H1 (cell line): ENCODE data around the gene ABCC2. TPM values are rescaled to one million over a fixed set of nuclear protein-coding genes. Genes with fewer than 3 reads are reported as not detected.

ENCODE experiments used
- CTCF ChIA-PET: fragments of 300-600 bp; sonication (Branson Sonifier 250); formaldehyde crosslinking; loops from one replicate; lab custom pipeline; 2021; ENCODE audit not compliant: partially characterized antibody; lab: Charles Lee
- POLR2A ChIA-PET: fragments of 300-600 bp; sonication (Branson Sonifier 250); formaldehyde crosslinking; loops from one replicate; lab custom pipeline; 2021; ENCODE audit warnings: inconsistent platforms; ENCODE audit not compliant: partially characterized antibody; lab: Charles Lee
- DNase-seq, 2 experiments: peaks; one replicate each; pipeline versions ENCODE4 v3.0.0 to v3.0.0-alpha.2; 2010 to 2022; ENCODE audit warnings: low spot score in 2 of 2, low read depth in 1 of 2, mixed read lengths in 1 of 2
- FAIRE-seq: peaks from 2 replicates; lab custom pipeline; 2011; peaks lifted over from hg19 to GRCh38; lab: Jason Lieb, UNC
- H2AFZ ChIP-seq: 2 replicates; pipeline ENCODE4 v1.8.1; 2012; ENCODE audit warnings: low read length, inconsistent platforms
- H2AK5ac ChIP-seq: 2 replicates; pipeline ENCODE4 v1.6.1; 2013; ENCODE audit warnings: low read depth, low read length
- H2BK120ac ChIP-seq: replicated peaks from 2 replicates; pipeline ENCODE3; 2013; ENCODE audit warnings: low read depth, low read length, inconsistent platforms
- H2BK12ac ChIP-seq: 2 replicates; pipeline ENCODE4 v1.6.1; 2013; ENCODE audit warnings: low read depth, low read length
- H2BK15ac ChIP-seq: 2 replicates; pipeline ENCODE4 v1.6.1; 2013; ENCODE audit warnings: low read length
- H2BK20ac ChIP-seq: 2 replicates; pipeline ENCODE4 v1.6.1; 2013; ENCODE audit warnings: low read length
- H2BK5ac ChIP-seq: 2 replicates; pipeline ENCODE4 v1.6.1; 2013; ENCODE audit warnings: low read depth, low read length
- H3K14ac ChIP-seq: 2 replicates; pipeline ENCODE4 v1.6.1; 2013; ENCODE audit warnings: inconsistent platforms; ENCODE audit not compliant: insufficient read length
- H3K18ac ChIP-seq: 2 replicates; pipeline ENCODE4 v1.6.1; 2013; ENCODE audit warnings: low read length; ENCODE audit errors: extremely low read depth
- H3K23ac ChIP-seq: 2 replicates; pipeline ENCODE4 v1.6.1; 2013; ENCODE audit warnings: inconsistent platforms; ENCODE audit not compliant: insufficient read length
- H3K23me2 ChIP-seq: 2 replicates; pipeline ENCODE4 v1.6.1; 2013; ENCODE audit warnings: low read depth, low read length
- H3K27ac ChIP-seq: 2 replicates; pipeline ENCODE4 v1.6.1; 2011; ENCODE audit warnings: low read depth, low read length, inconsistent platforms
- H3K27me3 ChIP-seq, 4 experiments: replicated peaks in 1 of 4; 1 replicate in 1 of 4; 2 replicates in 3 of 4; pipeline versions ENCODE4 v1.6.1 to v1.8.1; 2011 to 2013; ENCODE audit warnings: low read length in 3 of 4, mild to moderate bottlenecking in 3 of 4, inconsistent platforms in 2 of 4, mixed read lengths in 2 of 4, moderate library complexity in 1 of 4; ENCODE audit not compliant: control insufficient read depth in 3 of 4, insufficient read depth in 3 of 4; ENCODE audit errors: extremely low read depth in 1 of 4
- H3K36me3 ChIP-seq, 4 experiments: 2 replicates each; pipeline versions ENCODE4 v1.6.1 to v1.8.1; 2011 to 2013; ENCODE audit warnings: mild to moderate bottlenecking in 4 of 4, low read length in 3 of 4, moderate library complexity in 2 of 4, control low read depth in 1 of 4, inconsistent platforms in 1 of 4; ENCODE audit not compliant: insufficient read depth in 4 of 4, control insufficient read depth in 2 of 4
- H3K4ac ChIP-seq: replicated peaks from 2 replicates; pipeline ENCODE3; 2013; ENCODE audit warnings: low read length, low read depth, mixed read lengths, inconsistent platforms; ENCODE audit not compliant: insufficient read length
- H3K4me1 ChIP-seq, 4 experiments: replicated peaks in 1 of 4; 1 replicate in 1 of 4; 2 replicates in 3 of 4; pipeline versions ENCODE4 v1.6.1 to v1.8.1; 2011 to 2013; ENCODE audit warnings: low read length in 3 of 4, inconsistent platforms in 2 of 4, mixed read lengths in 1 of 4; ENCODE audit not compliant: insufficient read depth in 4 of 4, control insufficient read depth in 3 of 4
- H3K4me2 ChIP-seq, 2 experiments: 2 replicates each; pipeline versions ENCODE4 v1.6.1 to v1.8.1; 2011 to 2013; ENCODE audit warnings: low read depth in 2 of 2, low read length in 2 of 2, control low read depth in 1 of 2, inconsistent platforms in 1 of 2, mild to moderate bottlenecking in 1 of 2; ENCODE audit not compliant: insufficient read depth in 1 of 2
- H3K4me3 ChIP-seq, 4 experiments: fragments of 200-600, 300-600 bp in 1 of 4; sonication (generic), shearing (Covaris generic), sonication (Bioruptor Twin) in 1 of 4; 2 replicates each; pipeline versions ENCODE4 v1.5.1 to v1.8.1; 2011 to 2016; ENCODE audit warnings: low read length in 4 of 4, low read depth in 3 of 4, control low read depth in 2 of 4, inconsistent platforms in 2 of 4, mild to moderate bottlenecking in 2 of 4, mixed read lengths in 1 of 4, moderate library complexity in 1 of 4; ENCODE audit not compliant: insufficient read depth in 2 of 4; ENCODE audit errors: extremely low read depth in 1 of 4
- H3K56ac ChIP-seq: replicated peaks from 2 replicates; pipeline ENCODE3; 2013; ENCODE audit warnings: low read depth, mild to moderate bottlenecking, mixed read lengths, low read length, inconsistent platforms; ENCODE audit not compliant: insufficient read length
- H3K79me1 ChIP-seq: 2 replicates; pipeline ENCODE4 v1.6.1; 2013; ENCODE audit warnings: low read depth, low read length, control low read depth
- H3K79me2 ChIP-seq, 2 experiments: 2 replicates each; pipeline versions ENCODE4 v1.6.1 to v1.8.1; 2012 to 2013; ENCODE audit warnings: low read length in 2 of 2, mild to moderate bottlenecking in 2 of 2, inconsistent platforms in 1 of 2; ENCODE audit not compliant: insufficient read depth in 2 of 2, control insufficient read depth in 1 of 2
- H3K9ac ChIP-seq, 4 experiments: replicated peaks in 1 of 4; 1 replicate in 1 of 4; 2 replicates in 3 of 4; pipeline versions ENCODE4 v1.6.1 to v1.8.1; 2011 to 2013; ENCODE audit warnings: low read depth in 3 of 4, low read length in 3 of 4, control low read depth in 2 of 4, mild to moderate bottlenecking in 2 of 4, moderate library complexity in 2 of 4, inconsistent platforms in 1 of 4; ENCODE audit errors: extremely low read depth in 1 of 4
- H3K9me3 ChIP-seq, 2 experiments: 2 replicates each; pipeline versions ENCODE4 v1.6.1 to v1.8.1; 2012 to 2013; ENCODE audit warnings: mild to moderate bottlenecking in 2 of 2, moderate library complexity in 2 of 2, control low read depth in 1 of 2, inconsistent platforms in 1 of 2, low read depth in 1 of 2, low read length in 1 of 2, mixed read lengths in 1 of 2; ENCODE audit not compliant: insufficient read depth in 2 of 2
- H4K20me1 ChIP-seq, 2 experiments: replicated peaks in 1 of 2; 2 replicates each; pipeline versions ENCODE3 to v1.8.1; 2011 to 2013; ENCODE audit warnings: inconsistent platforms in 2 of 2, low read length in 2 of 2, mild to moderate bottlenecking in 1 of 2; ENCODE audit not compliant: insufficient read depth in 2 of 2, control insufficient read depth in 1 of 2
- H4K5ac ChIP-seq: 2 replicates; pipeline ENCODE4 v1.6.1; 2013; ENCODE audit warnings: low read length, low read depth, mixed read lengths, inconsistent platforms; ENCODE audit not compliant: insufficient read length
- H4K8ac ChIP-seq: 2 replicates; pipeline ENCODE4 v1.8.0; 2013; ENCODE audit warnings: mild to moderate bottlenecking, moderate library complexity, low read length, inconsistent platforms; ENCODE audit not compliant: insufficient read depth; ENCODE audit errors: extremely low read depth
- H4K91ac ChIP-seq: replicated peaks from 2 replicates; pipeline ENCODE3; 2013; ENCODE audit warnings: low read length, mixed read lengths, inconsistent platforms; ENCODE audit not compliant: insufficient read length
- CREB1 ChIP-seq: IDR thresholded peaks from 2 replicates; pipeline ENCODE4 v1.6.1; 2012; ENCODE audit warnings: inconsistent platforms
- GABPA ChIP-seq: IDR thresholded peaks from 2 replicates; pipeline ENCODE4 v1.6.1; 2011; ENCODE audit warnings: mild to moderate bottlenecking, low read length, moderate library complexity, borderline replicate concordance; ENCODE audit not compliant: insufficient read depth
- KDM5A ChIP-seq: fragments of 200-600 bp; IDR thresholded peaks from 2 replicates; pipeline ENCODE4 v1.7.1; 2012; ENCODE audit warnings: mild to moderate bottlenecking, low read length, inconsistent platforms, mixed read lengths
- NANOG ChIP-seq: IDR thresholded peaks from 2 replicates; pipeline ENCODE4 v1.6.1; 2011; ENCODE audit warnings: low read length, low read depth, mild to moderate bottlenecking, inconsistent platforms; ENCODE audit not compliant: insufficient read depth, poor library complexity, severe bottlenecking
- RBBP5 ChIP-seq: IDR thresholded peaks from 2 replicates; pipeline ENCODE4 v1.7.1; 2012; ENCODE audit warnings: low read depth, mild to moderate bottlenecking, inconsistent platforms, low read length, moderate library complexity, borderline replicate concordance
- SP4 ChIP-seq: IDR thresholded peaks from 2 replicates; pipeline ENCODE4 v1.6.1; 2012; ENCODE audit warnings: low read length, inconsistent platforms
- TAF1 ChIP-seq: IDR thresholded peaks from 2 replicates; pipeline ENCODE4 v1.6.1; 2011; ENCODE audit warnings: mild to moderate bottlenecking, low read depth, low read length
- TCF12 ChIP-seq: IDR thresholded peaks from 2 replicates; pipeline ENCODE4 v1.6.1; 2011; ENCODE audit warnings: low read depth, mild to moderate bottlenecking, low read length
- polyA plus RNA-seq, 7 experiments: library from polyadenylated mRNA; depleted of rRNA in 3 of 7; stranded (reverse) in 5 of 7; unstranded in 2 of 7; fragments of >200 nt in 5 of 7; fragments of 200-250 nt in 2 of 7; gene quantifications; 1 replicate in 5 of 7; 2 replicates in 1 of 7; 4 replicates in 1 of 7; pipeline versions ENCODE4 v1.2.1 to v1.2.3, GENCODE V29; 2011 to 2013; ENCODE audit warnings: missing spikeins in 2 of 7, mixed read lengths in 2 of 7
- total RNA-seq: library from RNA; stranded (reverse); fragmentation: NEBNext Ultra II Directional; extraction: Animal tissue kit (Norgen Biotek cat#: 25700); gene quantifications from 2 replicates; pipeline ENCODE4 v1.2.1, GENCODE V29; 2021
- TF ChIP-seq, protein P1 (sequence below), 3 experiments: IDR thresholded peaks; 1 replicate in 2 of 3; 2 replicates in 1 of 3; pipeline versions ENCODE4 v1.5.1 to v1.6.1; 2011; ENCODE audit warnings: low read length in 3 of 3, mild to moderate bottlenecking in 3 of 3, inconsistent platforms in 2 of 3, low read depth in 1 of 3, moderate library complexity in 1 of 3; ENCODE audit not compliant: insufficient read depth in 1 of 3; ENCODE audit errors: control extremely low read depth in 1 of 3
- TF ChIP-seq, protein P2 (sequence below): IDR thresholded peaks from 2 replicates; pipeline ENCODE4 v1.6.1; 2011; ENCODE audit warnings: low read depth, mild to moderate bottlenecking, low read length; ENCODE audit not compliant: insufficient read depth
- TF ChIP-seq, protein P3 (sequence below): IDR thresholded peaks from 2 replicates; pipeline ENCODE4 v1.6.1; 2011; ENCODE audit warnings: low read length, improper control_type of control experiment

The ABCC2 gene
- total and polyA plus RNA-seq, 2 of the 8 experiments (the other 6 are each of a cell fraction or from before 2014, with no cell fraction given) = 0.74 to 1.1 TPM

DNA sequence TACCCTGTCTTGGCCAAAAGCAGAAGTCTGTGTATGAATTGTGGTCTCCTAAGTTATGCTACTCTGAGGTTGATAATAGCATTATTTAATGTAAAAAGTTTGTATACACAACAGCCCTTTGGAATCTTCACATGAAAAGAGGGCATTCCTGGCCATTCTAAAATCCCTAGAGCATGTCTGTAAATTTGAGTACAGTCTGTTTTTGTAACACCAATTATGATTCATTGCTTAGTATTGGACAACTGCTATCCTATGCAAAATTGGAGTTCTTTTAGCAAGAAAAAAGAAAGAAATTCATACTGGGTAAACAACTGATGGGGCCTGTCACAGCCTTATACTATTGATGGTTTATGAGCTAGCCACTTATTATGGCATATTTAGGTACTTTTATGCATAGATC, 40.2 kb upstream of the ABCC2 start:
- Histone ChIP-seq H3K18ac (no peak overlapping the region), H4K91ac (no peak overlapping the region), H3K23ac (no peak overlapping the region), H3K4me2 (no peak overlapping the region), H2BK15ac (no peak overlapping the region), H3K27me3 (no peaks in the 10 kb centered on the region), H3K9me3 (no peaks in the 10 kb centered on the region), H3K27ac (no peak overlapping the region), H2AFZ (no peak overlapping the region), H4K5ac (no peak overlapping the region), H4K20me1 (peaks cover 0 to 5% of the 10 kb centered on the region in 2 experiments), H3K4me3 (no peak overlapping the region), H2BK5ac (no peak overlapping the region), H2BK12ac (no peak overlapping the region), H4K8ac (no peak overlapping the region), H3K79me1 (peaks cover 3% of the 10 kb centered on the region; the same call in 1 of the 2 replicates), H2BK20ac (no peak overlapping the region), H3K14ac (no peak overlapping the region), H3K23me2 (no peaks in the 10 kb centered on the region), H3K79me2 (no peaks in the 10 kb centered on the region), H3K36me3 (peaks cover 13 to 79% (median 42%) of the 10 kb centered on the region in 4 experiments), H2BK120ac (no peak overlapping the region), H3K4me1 (no peaks in the 10 kb centered on the region), H3K4ac (no peak overlapping the region), H2AK5ac (no peak overlapping the region), H3K9ac (no peak overlapping the region), H3K56ac (no peak overlapping the region)
- FAIRE-seq (no peak), DNase-seq (no peak)
- ChIA-PET CTCF (interaction anchor here (1.7 to 1.8 kb wide), 2 partner anchors 10 kb away, joined by 3 to 8 read pairs; partner anchors contain the start of genes COX15 and CUTC), POLR2A (interaction anchor here (1.9 kb wide), 1 partner anchor 10 kb away, joined by 8 read pairs; the partner anchor contains the start of genes COX15 and CUTC)
- TF ChIP-seq NANOG = no peak
- TF ChIP-seq GABPA = no peak
- TF ChIP-seq, protein P1, sequence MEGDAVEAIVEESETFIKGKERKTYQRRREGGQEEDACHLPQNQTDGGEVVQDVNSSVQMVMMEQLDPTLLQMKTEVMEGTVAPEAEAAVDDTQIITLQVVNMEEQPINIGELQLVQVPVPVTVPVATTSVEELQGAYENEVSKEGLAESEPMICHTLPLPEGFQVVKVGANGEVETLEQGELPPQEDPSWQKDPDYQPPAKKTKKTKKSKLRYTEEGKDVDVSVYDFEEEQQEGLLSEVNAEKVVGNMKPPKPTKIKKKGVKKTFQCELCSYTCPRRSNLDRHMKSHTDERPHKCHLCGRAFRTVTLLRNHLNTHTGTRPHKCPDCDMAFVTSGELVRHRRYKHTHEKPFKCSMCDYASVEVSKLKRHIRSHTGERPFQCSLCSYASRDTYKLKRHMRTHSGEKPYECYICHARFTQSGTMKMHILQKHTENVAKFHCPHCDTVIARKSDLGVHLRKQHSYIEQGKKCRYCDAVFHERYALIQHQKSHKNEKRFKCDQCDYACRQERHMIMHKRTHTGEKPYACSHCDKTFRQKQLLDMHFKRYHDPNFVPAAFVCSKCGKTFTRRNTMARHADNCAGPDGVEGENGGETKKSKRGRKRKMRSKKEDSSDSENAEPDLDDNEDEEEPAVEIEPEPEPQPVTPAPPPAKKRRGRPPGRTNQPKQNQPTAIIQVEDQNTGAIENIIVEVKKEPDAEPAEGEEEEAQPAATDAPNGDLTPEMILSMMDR (IDR thresholded peaks at IDR 0.05; ENCODE audit: control extremely low read depth in 1 of 3, insufficient read depth in 1 of 3, low read depth in 1 of 3, low read length in 3 of 3) = no peak
- TF ChIP-seq SP4 = no peak
- TF ChIP-seq, protein P2, sequence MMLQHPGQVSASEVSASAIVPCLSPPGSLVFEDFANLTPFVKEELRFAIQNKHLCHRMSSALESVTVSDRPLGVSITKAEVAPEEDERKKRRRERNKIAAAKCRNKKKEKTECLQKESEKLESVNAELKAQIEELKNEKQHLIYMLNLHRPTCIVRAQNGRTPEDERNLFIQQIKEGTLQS = no peak
- no peak for TF ChIP-seq KDM5A
- no peak for TF ChIP-seq TAF1
- TF ChIP-seq CREB1 = no peak
- no peak for TF ChIP-seq TCF12
- no peak for TF ChIP-seq RBBP5
- TF ChIP-seq, protein P3, sequence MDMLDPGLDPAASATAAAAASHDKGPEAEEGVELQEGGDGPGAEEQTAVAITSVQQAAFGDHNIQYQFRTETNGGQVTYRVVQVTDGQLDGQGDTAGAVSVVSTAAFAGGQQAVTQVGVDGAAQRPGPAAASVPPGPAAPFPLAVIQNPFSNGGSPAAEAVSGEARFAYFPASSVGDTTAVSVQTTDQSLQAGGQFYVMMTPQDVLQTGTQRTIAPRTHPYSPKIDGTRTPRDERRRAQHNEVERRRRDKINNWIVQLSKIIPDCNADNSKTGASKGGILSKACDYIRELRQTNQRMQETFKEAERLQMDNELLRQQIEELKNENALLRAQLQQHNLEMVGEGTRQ = no peak
